HepG2 (cell line): Measurements from ENCODE around the gene AUTS2. TPM values are rescaled to one million over a fixed set of nuclear protein-coding genes. Genes with fewer than 3 reads are reported as not detected.

ENCODE experiments used
- ATAC-seq: fragments of 200-7000 bp; cut with Tn5 transposase; 3 replicates; pipeline ENCODE4 v1.9.1; 2020; ENCODE audit warnings: mild to moderate bottlenecking, moderate library complexity
- BruUV-seq: library from RNA; stranded (reverse); fragments of 400-500 nt; replicated peaks from 2 replicates; lab custom pipeline; 2021; lab: Mats Ljungman, UMichigan
- CTCF ChIA-PET: fragments of 300-600 bp; formaldehyde crosslinking; extraction: SDS; loops from one replicate; lab custom pipeline; 2021; ENCODE audit warnings: low total read pairs, inconsistent platforms, low intra/inter-chr PET ratio; lab: Yijun Ruan, JAX
- POLR2A ChIA-PET: fragments of 350-600 bp; sonication (Branson Sonifier 250); formaldehyde crosslinking; loops from one replicate; lab custom pipeline; 2020; ENCODE audit warnings: antibody characterized with exemption, inconsistent platforms; lab: Yijun Ruan, JAX
- DNase-seq: peaks from one replicate; pipeline ENCODE4 v3.0.0-alpha.2; 2015; ENCODE audit warnings: low spot score
- FAIRE-seq: peaks from 3 replicates; lab custom pipeline; 2011; peaks lifted over from hg19 to GRCh38; lab: Jason Lieb, UNC
- H2AFZ ChIP-seq: one replicate; pipeline ENCODE4 v1.6.1; 2011; ENCODE audit warnings: low read length, inconsistent platforms
- H3K27ac ChIP-seq: fragments of 300-600 bp; 3 replicates; pipeline ENCODE4 v1.8.0; 2011; ENCODE audit warnings: mixed run types, mild to moderate bottlenecking, mixed read lengths, low read length, inconsistent platforms; ENCODE audit not compliant: insufficient read depth; ENCODE audit errors: extremely low read length
- H3K27me3 ChIP-seq, 2 experiments: fragments of 200-600 bp in 1 of 2; 2 replicates in 1 of 2; 3 replicates in 1 of 2; pipeline versions ENCODE4 v1.6.0 to v1.8.0; 2011; ENCODE audit warnings: low read length in 2 of 2, mild to moderate bottlenecking in 2 of 2, moderate library complexity in 2 of 2, inconsistent platforms in 1 of 2; ENCODE audit not compliant: insufficient read depth in 2 of 2, control insufficient read depth in 1 of 2
- H3K36me3 ChIP-seq, 2 experiments: fragments of 200-600 bp in 1 of 2; replicated peaks in 1 of 2; 2 replicates in 1 of 2; 3 replicates in 1 of 2; pipeline versions ENCODE4 v1.5.1 to v1.8.0; 2011; ENCODE audit warnings: low read length in 2 of 2, inconsistent platforms in 1 of 2; ENCODE audit not compliant: insufficient read depth in 2 of 2, control insufficient read depth in 1 of 2
- H3K4me1 ChIP-seq: 2 replicates; pipeline ENCODE4 v1.5.1; 2012; ENCODE audit warnings: low read length, inconsistent platforms; ENCODE audit not compliant: insufficient read depth
- H3K4me2 ChIP-seq: 2 replicates; pipeline ENCODE4 v1.6.0; 2011; ENCODE audit warnings: low read depth, low read length, inconsistent platforms
- H3K4me3 ChIP-seq, 3 experiments: fragments of 200-600 bp in 1 of 3; sonication (generic), shearing (Covaris generic) in 1 of 3; replicated peaks in 1 of 3; 2 replicates each; pipeline ENCODE4 v1.5.1; 2011 to 2016; ENCODE audit warnings: low read length in 3 of 3, inconsistent platforms in 2 of 3, low read depth in 2 of 3, mild to moderate bottlenecking in 2 of 3, control low read depth in 1 of 3, mixed read lengths in 1 of 3; ENCODE audit not compliant: insufficient read depth in 1 of 3
- H3K79me2 ChIP-seq: one replicate; pipeline ENCODE4 v1.6.1; 2011; ENCODE audit warnings: low read length, inconsistent platforms; ENCODE audit not compliant: insufficient read depth
- H3K9ac ChIP-seq: 2 replicates; pipeline ENCODE4 v1.6.0; 2011; ENCODE audit warnings: mild to moderate bottlenecking, low read depth, low read length, inconsistent platforms; ENCODE audit not compliant: insufficient read depth
- H3K9me3 ChIP-seq: 2 replicates; pipeline ENCODE4 v1.5.1; 2012; ENCODE audit warnings: mild to moderate bottlenecking, low read length
- H4K20me1 ChIP-seq: 2 replicates; pipeline ENCODE4 v1.6.0; 2011; ENCODE audit warnings: inconsistent platforms, mild to moderate bottlenecking, low read length, moderate library complexity; ENCODE audit not compliant: insufficient read depth
- ARID4A ChIP-seq: sonication (generic); formaldehyde crosslinking; IDR thresholded peaks from 2 replicates; pipeline ENCODE4 v1.5.0; 2020; ENCODE audit warnings: mild to moderate bottlenecking, missing genetic modification reagents, borderline replicate concordance
- CCAR2 ChIP-seq: fragments of 200-400 bp; formaldehyde crosslinking; optimal IDR thresholded peaks from 2 replicates; pipeline ENCODE3; 2018; ENCODE audit warnings: low read depth, mild to moderate bottlenecking, low read length, moderate library complexity
- FOXA3 ChIP-seq: IDR thresholded peaks from 2 replicates; pipeline ENCODE4 v1.6.1; 2016; ENCODE audit warnings: missing genetic modification reagents, missing compliant biosample characterization
- FUBP1 ChIP-seq: sonication (generic); formaldehyde crosslinking; IDR thresholded peaks from 2 replicates; pipeline ENCODE4 v1.5.1; 2020; ENCODE audit warnings: missing genetic modification reagents, mild to moderate bottlenecking, borderline replicate concordance
- SALL1 ChIP-seq: sonication (generic); formaldehyde crosslinking; IDR thresholded peaks from 2 replicates; pipeline ENCODE4 v1.8.0; 2022; ENCODE audit warnings: mild to moderate bottlenecking, missing genetic modification reagents
- STAG1 ChIP-seq: sonication (generic); formaldehyde crosslinking; IDR thresholded peaks from 2 replicates; pipeline ENCODE4 v1.4.0; 2020; ENCODE audit warnings: missing genetic modification reagents
- ZBTB1 ChIP-seq: sonication (generic); formaldehyde crosslinking; IDR thresholded peaks from 2 replicates; pipeline ENCODE4 v1.4.0; 2020; ENCODE audit warnings: missing genetic modification reagents, borderline replicate concordance
- ZNF33A ChIP-seq: sonication (generic); formaldehyde crosslinking; IDR thresholded peaks from 2 replicates; pipeline ENCODE4 v1.5.1; 2020; ENCODE audit warnings: missing genetic modification reagents, mild to moderate bottlenecking, moderate library complexity, borderline replicate concordance
- WGBS: methylation state at CpG from one replicate; pipeline ENCODE4 v1.1.6; 2017; ENCODE audit warnings: low lambda C conversion rate; 5-methylcytosine and 5-hydroxymethylcytosine counted together
- in situ Hi-C: cut with HindIII; loops from 2 replicates; pipeline ENCODE4 v1.10.0; 2017; ENCODE audit warnings: low pct_unique_long_range_greater_than_20kb; ENCODE audit not compliant: extremely low pct_ligation_motif_present
- intact Hi-C: fragments of 100-400 bp; cut with micrococcal nuclease; formaldehyde crosslinking; loops from one replicate; pipeline ENCODE4 v1.10.0; 2022; ENCODE audit not compliant: unreplicated experiment
- polyA plus RNA-seq, 8 experiments: library from polyadenylated mRNA; depleted of rRNA in 3 of 8; stranded (reverse) in 7 of 8; unstranded in 1 of 8; fragments of >200 nt; fragmentation: Illumina TruSeq in 4 of 8; extraction: Trizol in 4 of 8; gene quantifications; 2 replicates each; pipeline versions ENCODE4 v1.2.1 to v1.2.3, GENCODE V29; 2011 to 2016; ENCODE audit warnings: low read depth in 4 of 8, missing spikeins in 1 of 8, mixed read lengths in 1 of 8; ENCODE audit not compliant: insufficient read depth in 1 of 8
- total RNA-seq, 5 experiments: library from RNA; depleted of rRNA; stranded (reverse); fragments of >200 nt; fragmentation: Illumina TruSeq; extraction: Trizol; gene quantifications; 2 replicates each; pipeline ENCODE4 v1.2.3, GENCODE V29; 2016; ENCODE audit warnings: low read depth in 1 of 5

Gene AUTS2
- total and polyA plus RNA-seq, 2 of the 13 experiments (the other 11 are each of a cell fraction or from before 2014, with no cell fraction given): 0.38 TPM; not detected in 1

- no TSS peak for BruUV-seq
- intact Hi-C loops: no loop called here
- TF ChIP-seq ZBTB1 (CRISPR knock-in tag): no peak
- TF ChIP-seq STAG1 (CRISPR knock-in tag): no peak
- TF ChIP-seq SALL1 (CRISPR knock-in tag): no peak
- no peak for TF ChIP-seq ZNF33A (CRISPR knock-in tag)
- TF ChIP-seq CCAR2: no peak
- no peak for TF ChIP-seq FUBP1 (CRISPR knock-in tag)
- TF ChIP-seq FOXA3 (CRISPR knock-in tag): no peak
- TF ChIP-seq ARID4A (CRISPR knock-in tag): no peak
- Histone ChIP-seq H3K9ac (no peak overlapping the region), H3K4me1 (no peaks in the 10 kb centered on the region), H3K79me2 (no peaks in the 10 kb centered on the region), H3K4me2 (no peak overlapping the region), H3K27me3 (no peaks in the 10 kb centered on the region), H4K20me1 (no peaks in the 10 kb centered on the region), H3K36me3 (no peaks in the 10 kb centered on the region), H3K4me3 (no peak overlapping the region), H3K27ac (no peak overlapping the region), H3K9me3 (no peaks in the 10 kb centered on the region), H2AFZ (no peak overlapping the region)
- ATAC-seq (no peak), FAIRE-seq (no peak), DNase-seq (no peak)
- in situ Hi-C loops: no loop called here
- POLR2A ChIA-PET: no interaction called here
- WGBS: 13% methylated on average over 1 of the region's 3 CpGs
- CTCF ChIA-PET: no interaction called here
Measured at GRCh38 chr7:69910150-69910549, 311.9 kb downstream of the AUTS2 start.
